Mesenteric fat pad (tissue), 1 donor: ENCODE results near the gene ZBTB16. TPM values are rescaled to one million over a fixed set of nuclear protein-coding genes. Genes with fewer than 3 reads are reported as not detected.
A peak's percentile ranks its signal among the peaks of the same experiment; 100 is the strongest.

Source experiments
- DNase-seq: peaks from one replicate; pipeline ENCODE4 v3.0.0-alpha.2; 2020; ENCODE audit warnings: low spot score
- total RNA-seq: library from RNA; stranded (reverse); fragmentation: NEBNext Ultra II Directional; extraction: Animal tissue kit (Norgen Biotek cat#: 25700); gene quantifications from one replicate; pipeline ENCODE4 v1.2.1, GENCODE V29; 2021
- donor health status: DM: yes; HTN: yes; CAD: no.

Gene ZBTB16
- total RNA-seq, 1 donor from 2014 or later: 196 TPM

GRCh38 chr11:114081641-114082414 lies 22.3 kb downstream of the ZBTB16 start:
- DNase-seq: peak; percentile 26

GRCh38 chr11:114082415-114082748 lies 22.9 kb downstream of the ZBTB16 start:
- DNase-seq: peak; percentile 76

DNA sequence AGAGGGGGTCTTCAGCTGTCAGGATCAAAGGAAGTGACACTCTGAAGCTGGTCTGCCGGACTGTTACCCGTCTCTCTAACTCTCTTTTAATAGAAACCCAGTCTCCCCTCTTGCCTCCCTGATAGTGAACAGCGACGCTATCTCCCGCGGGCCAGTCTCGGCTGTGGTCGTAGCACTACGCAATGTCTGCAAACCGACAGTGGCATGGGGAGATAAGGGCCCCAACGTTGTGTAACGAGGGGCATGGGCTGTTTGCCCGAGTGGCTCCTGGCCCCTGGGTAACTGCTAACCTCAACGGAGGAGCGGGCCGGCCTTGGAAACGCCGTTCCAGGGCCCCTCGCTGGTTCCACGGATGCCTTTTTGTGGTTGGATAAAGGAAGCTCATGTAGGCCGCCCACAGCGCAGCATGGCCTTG lies 23.3 kb downstream of the ZBTB16 start:
- DNase-seq: no peak

DNA sequence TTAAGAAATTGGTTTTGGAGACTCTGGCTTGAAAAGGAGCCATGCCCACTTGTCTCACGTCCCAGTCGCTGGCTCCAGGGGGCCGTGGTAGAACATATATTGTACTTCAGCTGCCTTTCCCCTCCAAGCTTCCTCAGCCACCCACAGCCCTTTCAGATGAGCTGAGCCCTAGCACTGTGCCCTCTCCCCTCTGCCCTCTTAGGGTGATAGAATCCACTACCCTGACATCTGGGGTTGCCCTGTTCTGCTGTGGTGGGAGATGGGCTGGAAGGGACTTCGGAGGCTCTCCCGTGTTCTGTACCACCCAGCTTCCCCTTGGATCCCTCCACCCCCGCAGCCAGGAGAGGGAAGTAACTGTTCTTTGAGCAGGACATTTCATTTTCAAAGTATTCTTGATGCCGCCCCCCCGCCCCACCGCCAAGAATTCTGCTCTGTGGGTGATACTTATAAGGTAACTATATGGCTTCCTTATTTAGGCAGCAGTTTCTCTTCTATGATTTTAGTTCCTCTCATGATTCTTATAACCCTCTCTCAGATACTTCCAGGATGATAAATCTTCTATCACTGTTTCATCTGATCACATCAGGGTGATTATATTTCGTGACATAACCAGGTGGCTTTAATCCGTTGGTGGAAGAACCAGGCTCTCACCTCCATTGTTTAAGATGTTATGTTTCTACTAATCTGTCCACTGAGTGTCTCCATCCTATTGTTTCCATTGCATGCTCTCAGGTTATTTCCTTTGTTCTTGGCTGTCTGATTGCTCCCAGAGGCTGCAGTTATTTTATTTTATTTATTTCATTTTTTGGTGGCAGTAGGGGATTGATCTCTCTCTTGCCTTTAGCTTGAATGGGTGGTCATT lies 24.1 kb downstream of the ZBTB16 start:
- DNase-seq: peak; percentile 68

DNA sequence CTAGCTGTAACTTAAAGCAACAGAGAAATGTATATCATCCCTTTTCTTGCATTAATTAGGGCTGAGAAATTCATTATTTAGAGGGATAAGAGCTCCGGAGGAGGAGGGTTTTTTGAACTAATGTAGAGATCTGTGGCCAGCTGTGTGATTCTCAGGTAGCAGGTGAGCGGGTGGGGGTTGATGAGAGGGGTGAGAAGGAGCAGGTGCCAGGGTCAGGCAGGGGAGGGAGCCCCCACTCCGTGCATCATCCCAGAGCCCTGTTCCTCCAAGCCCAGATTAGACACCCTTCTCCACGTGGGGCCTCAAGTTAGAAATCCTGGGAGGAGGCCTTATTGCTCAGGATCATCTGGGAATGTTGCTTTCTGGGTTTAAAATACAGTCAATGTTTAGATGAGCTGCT lies 24.9 kb downstream of the ZBTB16 start:
- DNase-seq: peak; percentile 43

GRCh38 chr11:114085965-114086793 lies 26.7 kb downstream of the ZBTB16 start:
- no peak for DNase-seq

- no peak for DNase-seq
These were observed 27.5 kb downstream of the ZBTB16 start for GRCh38 chr11:114087025-114087424.

- no peak for DNase-seq
These were observed 28.7 kb downstream of the ZBTB16 start for GRCh38 chr11:114088216-114088615.

DNA sequence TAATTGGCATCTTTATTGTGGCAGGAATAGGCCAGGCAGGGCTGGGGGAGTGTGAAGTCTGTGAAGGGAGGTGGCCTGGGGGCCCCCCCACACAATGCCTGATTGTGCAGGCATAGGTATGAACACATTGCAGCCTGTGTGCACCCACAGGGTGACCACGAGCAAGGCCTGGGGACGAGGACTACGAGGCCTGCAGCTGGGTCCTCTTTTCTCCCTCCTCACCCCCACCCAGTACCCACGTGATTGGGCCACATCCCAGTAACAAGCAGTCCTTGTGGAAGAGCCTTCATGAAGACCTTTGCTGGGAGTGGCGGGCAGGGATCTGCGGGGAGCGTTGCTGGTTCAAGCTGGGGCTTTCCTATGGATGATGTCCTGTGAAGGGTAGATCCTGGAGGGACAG lies 29.3 kb downstream of the ZBTB16 start:
- no peak for DNase-seq

- no peak for DNase-seq
These were observed 30.2 kb downstream of the ZBTB16 start for GRCh38 chr11:114089748-114090147.

GRCh38 chr11:114090225-114090910 lies 30.9 kb downstream of the ZBTB16 start:
- no peak for DNase-seq

- DNase-seq: no peak
These were observed 31.5 kb downstream of the ZBTB16 start for GRCh38 chr11:114090976-114091375.

DNA sequence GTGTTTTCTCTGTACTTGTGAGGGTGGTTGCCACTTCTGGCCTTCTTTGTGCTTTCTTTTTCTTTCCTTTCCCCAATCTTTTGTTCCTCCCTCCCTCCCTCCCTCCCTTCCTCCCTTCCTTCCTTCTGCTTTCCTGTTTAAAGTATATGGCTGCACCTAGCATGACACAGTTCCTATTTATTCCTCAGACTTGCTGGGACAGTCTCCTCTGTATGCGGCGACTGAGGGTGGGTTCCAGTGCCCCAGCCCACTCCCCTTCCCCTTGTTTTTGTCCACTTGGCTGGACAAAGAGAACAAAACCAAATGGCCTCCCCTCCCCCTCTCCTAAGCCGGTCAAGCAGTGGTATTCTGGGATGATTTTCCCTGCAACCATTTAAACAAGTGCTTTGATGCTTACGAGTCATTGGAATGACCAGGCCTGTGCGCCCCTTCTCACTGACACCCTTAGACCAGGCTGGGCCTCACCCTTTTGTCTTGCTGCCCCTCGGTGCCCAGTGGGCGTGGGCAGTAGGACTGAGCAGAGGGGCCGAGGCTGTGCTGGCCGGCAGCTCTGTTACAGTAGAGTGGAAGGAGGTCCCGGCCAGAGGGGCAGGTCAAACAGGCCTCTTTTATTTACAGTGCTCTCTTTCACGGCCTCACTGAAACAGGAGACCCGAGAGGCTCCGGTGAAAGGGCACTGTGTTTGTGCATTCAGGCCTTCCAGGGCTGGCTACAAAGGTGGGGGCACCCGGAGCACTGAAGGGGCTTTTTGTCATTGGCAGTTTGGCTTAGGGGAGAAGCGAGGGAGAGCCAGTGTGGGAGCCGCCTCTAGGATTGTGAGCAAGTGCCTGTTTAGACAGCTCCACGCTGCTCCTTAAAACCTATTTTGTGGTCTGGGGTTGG lies 32.2 kb downstream of the ZBTB16 start:
- no peak for DNase-seq

GRCh38 chr11:114092478-114092877 lies 33.0 kb downstream of the ZBTB16 start:
- DNase-seq: no peak

- DNase-seq: no peak
These were observed 33.4 kb downstream of the ZBTB16 start for GRCh38 chr11:114092953-114093352.

DNA sequence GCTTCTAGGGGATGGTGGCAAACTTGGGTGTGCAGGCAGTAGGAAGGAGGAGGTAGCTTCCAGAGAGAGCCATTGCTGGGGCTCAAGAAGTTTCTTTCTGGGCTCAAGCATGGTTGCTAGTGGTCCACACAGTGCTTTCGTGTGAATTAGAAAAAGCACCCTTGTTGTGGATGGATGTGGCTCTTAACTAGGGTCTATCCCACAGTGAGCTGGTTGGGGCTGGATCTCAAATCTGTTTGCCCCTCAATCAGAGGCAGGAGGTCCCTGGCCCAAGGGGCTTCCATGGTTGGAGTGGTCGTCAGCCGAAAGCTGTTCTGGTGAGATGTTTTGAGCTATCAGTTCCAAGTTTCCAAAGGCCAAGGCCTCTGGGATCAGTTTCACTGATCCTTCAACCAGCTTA lies 35.0 kb downstream of the ZBTB16 start:
- no peak for DNase-seq

DNA sequence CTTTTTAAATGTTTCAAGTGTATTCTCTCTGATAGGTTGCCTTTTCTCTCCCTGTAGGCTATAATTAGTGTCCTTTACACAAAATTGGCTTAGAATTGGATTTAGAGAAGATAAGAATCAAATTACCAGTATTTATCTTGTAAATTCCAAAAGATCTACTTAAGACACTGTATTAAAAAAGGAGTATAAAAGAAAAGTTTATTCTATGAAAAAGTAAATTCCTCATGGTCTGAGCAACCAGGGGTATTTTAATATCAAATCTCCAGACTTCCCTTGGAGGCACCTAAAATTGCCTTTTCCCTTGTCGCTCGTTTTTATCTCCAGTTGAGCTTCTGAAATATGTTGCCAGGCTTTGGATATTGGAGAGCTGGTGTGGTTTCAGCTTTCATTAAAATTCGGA lies 36.4 kb downstream of the ZBTB16 start:
- DNase-seq: no peak

DNA sequence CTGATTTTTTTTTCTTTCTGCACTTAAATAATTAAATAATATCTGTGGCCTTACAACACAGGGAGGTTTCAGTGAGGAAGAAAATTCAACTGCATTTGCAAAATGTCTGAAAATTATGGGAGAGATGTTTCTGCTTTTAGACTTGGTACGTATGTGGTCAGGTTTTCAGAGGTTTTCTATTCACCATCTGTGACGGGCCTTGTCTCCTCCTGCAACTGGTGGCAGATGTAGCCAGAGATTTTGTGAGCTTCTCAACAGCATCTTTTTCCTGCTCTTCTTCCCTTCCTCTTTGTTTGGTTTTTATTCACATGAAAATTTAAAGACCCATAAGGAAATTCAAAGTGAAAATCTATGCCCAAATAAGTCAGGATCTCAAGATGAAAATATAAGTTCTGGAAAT lies 38.3 kb downstream of the ZBTB16 start:
- DNase-seq: no peak

GRCh38 chr11:114098927-114099326 lies 39.4 kb downstream of the ZBTB16 start:
- no peak for DNase-seq
